Muscle of leg (tissue), 11 donors: ENCODE data around the gene DPYD. TPM values are rescaled to one million over a fixed set of nuclear protein-coding genes. Genes with fewer than 3 reads are reported as not detected.

Source experiments
- DNase-seq: peaks from one replicate; pipeline ENCODE4 v3.0.0; 2013
- H3K27ac ChIP-seq: one replicate; pipeline ENCODE4 v1.5.1; 2013; ENCODE audit warnings: mild to moderate bottlenecking, low read length, control low read depth
- H3K27me3 ChIP-seq: one replicate; pipeline ENCODE4 v1.6.1; 2013; ENCODE audit warnings: low read length; ENCODE audit not compliant: control insufficient read depth, insufficient read depth
- H3K36me3 ChIP-seq: one replicate; pipeline ENCODE4 v1.6.1; 2013; ENCODE audit warnings: low read length; ENCODE audit not compliant: control insufficient read depth, insufficient read depth
- H3K4me1 ChIP-seq: one replicate; pipeline ENCODE4 v1.6.1; 2013; ENCODE audit warnings: low read length; ENCODE audit not compliant: control insufficient read depth, insufficient read depth
- H3K4me3 ChIP-seq: one replicate; pipeline ENCODE4 v1.5.1; 2013; ENCODE audit warnings: low read length, control low read depth
- H3K9me3 ChIP-seq: replicated peaks from 2 replicates; pipeline ENCODE4 v1.6.1; 2013; ENCODE audit warnings: low read depth, low read length; ENCODE audit not compliant: control insufficient read depth
- WGBS: methylation state at CpG from one replicate; pipeline ENCODE4 v1.1.5; 2013; ENCODE audit warnings: missing lambda C conversion rate; ENCODE audit not compliant: insufficient coverage; 5-methylcytosine and 5-hydroxymethylcytosine counted together
- polyA plus RNA-seq, 8 donors: library from polyadenylated mRNA; unstranded; fragments of 120-200 nt; gene quantifications; one replicate each; pipeline versions ENCODE4 v1.2.1 to v1.2.3, GENCODE V29; 2013; ENCODE audit warnings: inconsistent platforms in 1 of 8, low replicate concordance in 1 of 8; ENCODE audit not compliant: insufficient read length in 8 of 8, insufficient read depth in 1 of 8
- total RNA-seq: library from RNA; stranded (reverse); fragments of 120-200 nt; gene quantifications from one replicate; pipeline ENCODE4 v1.2.4, GENCODE V29; 2013

DPYD gene
- total and polyA plus RNA-seq, 9 donors: 7.3 to 14.7 (median 9.8) TPM

- no peaks in the 10 kb centered on the region for H3K9me3 ChIP-seq
- DNase-seq: no peak
- H3K27me3 ChIP-seq: no peaks in the 10 kb centered on the region
- H3K4me3 ChIP-seq: no peak overlapping the region
- H3K36me3 ChIP-seq: no peaks in the 10 kb centered on the region
- WGBS: no CpG with 5 or more reads among the region's 2 CpGs
- H3K4me1 ChIP-seq: no peaks in the 10 kb centered on the region
- no peak overlapping the region for H3K27ac ChIP-seq
Measured at GRCh38 chr1:97200595-97200994, 720.2 kb downstream of the DPYD start.

GRCh38 chr1:97196825-97197516 is 723.9 kb downstream of the DPYD start:
- H3K9me3 ChIP-seq: no peaks in the 10 kb centered on the region
- no peak overlapping the region for H3K4me3 ChIP-seq
- no peak overlapping the region for H3K27ac ChIP-seq
- H3K4me1 ChIP-seq: no peaks in the 10 kb centered on the region
- DNase-seq: no peak
- no peaks in the 10 kb centered on the region for H3K36me3 ChIP-seq
- no CpG with 5 or more reads among the region's 1 CpG for WGBS
- H3K27me3 ChIP-seq: no peaks in the 10 kb centered on the region

GRCh38 chr1:97192872-97193572 is 727.8 kb downstream of the DPYD start:
- H3K36me3 ChIP-seq: no peaks in the 10 kb centered on the region
- no peaks in the 10 kb centered on the region for H3K9me3 ChIP-seq
- H3K27ac ChIP-seq: no peak overlapping the region
- DNase-seq: peak; percentile 71
- H3K4me3 ChIP-seq: no peak overlapping the region
- H3K27me3 ChIP-seq: no peaks in the 10 kb centered on the region
- H3K4me1 ChIP-seq: no peaks in the 10 kb centered on the region
- WGBS: 50% methylated on average over 2 of the region's 4 CpGs

- Histone ChIP-seq H3K36me3 (no peaks in the 10 kb centered on the region), H3K9me3 (no peaks in the 10 kb centered on the region), H3K27me3 (no peaks in the 10 kb centered on the region), H3K4me3 (no peak overlapping the region), H3K27ac (no peak overlapping the region), H3K4me1 (no peaks in the 10 kb centered on the region)
- DNase-seq: no peak
Measured at GRCh38 chr1:97190326-97190725, 730.5 kb downstream of the DPYD start.

GRCh38 chr1:97186381-97186780 is 734.5 kb downstream of the DPYD start:
- WGBS: 44% methylated on average over 1 of the region's 6 CpGs
- Histone ChIP-seq H3K4me1 (no peaks in the 10 kb centered on the region), H3K27me3 (no peaks in the 10 kb centered on the region), H3K9me3 (no peaks in the 10 kb centered on the region), H3K36me3 (no peaks in the 10 kb centered on the region), H3K27ac (no peak overlapping the region), H3K4me3 (no peak overlapping the region)
- no peak for DNase-seq

GRCh38 chr1:97174039-97174704 is 746.7 kb downstream of the DPYD start:
- no peak overlapping the region for H3K4me3 ChIP-seq
- no peaks in the 10 kb centered on the region for H3K9me3 ChIP-seq
- no peaks in the 10 kb centered on the region for H3K27me3 ChIP-seq
- DNase-seq: no peak
- no peaks in the 10 kb centered on the region for H3K36me3 ChIP-seq
- WGBS: 71% methylated on average over 4 of the region's 4 CpGs
- H3K4me1 ChIP-seq: no peaks in the 10 kb centered on the region
- no peak overlapping the region for H3K27ac ChIP-seq

GRCh38 chr1:97170300-97170699 is 750.5 kb downstream of the DPYD start:
- Histone ChIP-seq H3K36me3 (no peaks in the 10 kb centered on the region), H3K27me3 (no peaks in the 10 kb centered on the region), H3K9me3 (no peaks in the 10 kb centered on the region), H3K4me3 (no peak overlapping the region), H3K4me1 (no peaks in the 10 kb centered on the region), H3K27ac (no peak overlapping the region)
- WGBS: 60% methylated on average over 1 of the region's 2 CpGs
- DNase-seq: no peak

- no CpG with 5 or more reads among the region's 1 CpG for WGBS
- Histone ChIP-seq H3K36me3 (no peaks in the 10 kb centered on the region), H3K27me3 (no peaks in the 10 kb centered on the region), H3K4me1 (no peaks in the 10 kb centered on the region), H3K4me3 (no peak overlapping the region), H3K9me3 (no peaks in the 10 kb centered on the region), H3K27ac (no peak overlapping the region)
- DNase-seq: no peak
Measured at GRCh38 chr1:97168056-97168455, 752.8 kb downstream of the DPYD start.

- H3K4me1 ChIP-seq: no peaks in the 10 kb centered on the region
- WGBS: no CpG with 5 or more reads among the region's 2 CpGs
- no peak overlapping the region for H3K27ac ChIP-seq
- H3K27me3 ChIP-seq: no peaks in the 10 kb centered on the region
- H3K36me3 ChIP-seq: no peaks in the 10 kb centered on the region
- no peak overlapping the region for H3K4me3 ChIP-seq
- peak; percentile 70 for DNase-seq
- no peaks in the 10 kb centered on the region for H3K9me3 ChIP-seq
Measured at GRCh38 chr1:97167246-97167645, 753.6 kb downstream of the DPYD start.

GRCh38 chr1:97166626-97167025 is 754.2 kb downstream of the DPYD start:
- Histone ChIP-seq H3K36me3 (no peaks in the 10 kb centered on the region), H3K4me3 (no peak overlapping the region), H3K27ac (no peak overlapping the region), H3K9me3 (no peaks in the 10 kb centered on the region), H3K4me1 (no peaks in the 10 kb centered on the region), H3K27me3 (no peaks in the 10 kb centered on the region)
- peak; percentile 56 for DNase-seq
- no CpG with 5 or more reads among the region's 1 CpG for WGBS
